HG03103 (cell line): Measurements from ENCODE around the gene IL25.
"Not testable (repeated sequence)": the region's sequence is repeated elsewhere in the genome, so short reads cannot be mapped to it uniquely, and the experiment has no call there.

Experiments used
- ATAC-seq: cut with Tn5 transposase; IDR thresholded peaks from one replicate; pipeline ENCODE4 v1.9.1; 2021; ENCODE audit warnings: low read depth; ENCODE audit not compliant: unreplicated experiment

Gene IL25

GRCh38 chr14:23371865-23372264 lies 744 bp upstream of the IL25 start:
- no peak for ATAC-seq

- no peak for ATAC-seq
These were observed 432 bp downstream of the IL25 start for GRCh38 chr14:23373041-23373440.

GRCh38 chr14:23375527-23376251 lies 3.1 kb downstream of the IL25 start:
- ATAC-seq = no peak

GRCh38 chr14:23376482-23377197 lies 4.0 kb downstream of the IL25 start, which contains the start of gene CMTM5:
Gene CMTM5, plus strand, starts transcription at chr14:23377046. Its CDS starts 206 bp downstream, at chr14:23377252.
- no peak for ATAC-seq

GRCh38 chr14:23377198-23377550 lies 4.6 kb downstream of the IL25 start:
- ATAC-seq = no peak

GRCh38 chr14:23377573-23378563 lies 5.3 kb downstream of the IL25 start:
- ATAC-seq = no peak

- ATAC-seq = no peak
These were observed 6.1 kb downstream of the IL25 start for GRCh38 chr14:23378612-23379220.

GRCh38 chr14:23379366-23380196 lies 7.0 kb downstream of the IL25 start:
- ATAC-seq = no peak

GRCh38 chr14:23380197-23380914 lies 7.7 kb downstream of the IL25 start:
- no peak for ATAC-seq

GRCh38 chr14:23380976-23381375 lies 8.4 kb downstream of the IL25 start:
- no peak for ATAC-seq

- ATAC-seq = no peak
These were observed 9.3 kb downstream of the IL25 start for GRCh38 chr14:23381871-23382270.

GRCh38 chr14:23382276-23382675 lies 9.7 kb downstream of the IL25 start:
- no peak for ATAC-seq

GRCh38 chr14:23382731-23383440 lies 10.3 kb downstream of the IL25 start:
- no peak for ATAC-seq

- no peak for ATAC-seq
These were observed 11.9 kb downstream of the IL25 start for GRCh38 chr14:23384364-23385080.

- no peak for ATAC-seq
These were observed 12.6 kb downstream of the IL25 start for GRCh38 chr14:23385244-23385641.

- no peak for ATAC-seq
These were observed 13.1 kb downstream of the IL25 start for GRCh38 chr14:23385642-23386265.

- not testable (repeated sequence) for ATAC-seq
These were observed 13.7 kb downstream of the IL25 start for GRCh38 chr14:23386266-23386657.
